Activated CD8-positive, alpha-beta T cell treated with anti-CD3 and anti-CD28 coated beads for 36 hours (primary cell): ENCODE measurements around the gene CD34. TPM values are rescaled to one million over a fixed set of nuclear protein-coding genes. Genes with fewer than 3 reads are reported as not detected.

Source experiments
- ATAC-seq: fragments of 200-7000 bp; cut with Tn5 transposase; one replicate; pipeline ENCODE4 v1.10.0; 2021; ENCODE audit warnings: mild to moderate bottlenecking, moderate library complexity
- CTCF ChIA-PET: fragments of 350-600 bp; sonication (Branson Sonifier 250); formaldehyde crosslinking; loops from one replicate; lab custom pipeline; 2021; ENCODE audit warnings: antibody characterized with exemption; lab: Charles Lee
- POLR2A ChIA-PET: fragments of 350-600 bp; sonication (Branson Sonifier 250); formaldehyde crosslinking; loops from one replicate; lab custom pipeline; 2021; ENCODE audit warnings: antibody characterized with exemption; lab: Charles Lee
- DNase-seq: peaks from one replicate; pipeline ENCODE4 v3.0.0-alpha.2; 2020
- H3K27ac Mint-ChIP-seq: one replicate; pipeline ENCODE4 v1.8.0; 2021; ENCODE audit warnings: mild to moderate bottlenecking, mixed read lengths
- H3K27me3 Mint-ChIP-seq: one replicate; pipeline ENCODE4 v1.8.0; 2021; ENCODE audit warnings: mixed read lengths
- H3K36me3 Mint-ChIP-seq: one replicate; pipeline ENCODE4 v1.8.0; 2021; ENCODE audit warnings: low read depth, mixed read lengths
- H3K4me1 Mint-ChIP-seq: one replicate; pipeline ENCODE4 v1.8.0; 2021; ENCODE audit warnings: low read depth, mixed read lengths
- H3K4me3 Mint-ChIP-seq: one replicate; pipeline ENCODE4 v1.8.0; 2021; ENCODE audit warnings: mild to moderate bottlenecking, moderate library complexity, mixed read lengths
- H3K9me3 Mint-ChIP-seq: one replicate; pipeline ENCODE4 v1.8.0; 2021; ENCODE audit warnings: mixed read lengths
- CTCF ChIP-seq: fragments of 200-600 bp; IDR thresholded peaks from one replicate; pipeline ENCODE4 v1.8.0; 2022; ENCODE audit warnings: antibody characterized with exemption, mild to moderate bottlenecking
- intact Hi-C: fragments of 100-400 bp; cut with micrococcal nuclease; formaldehyde crosslinking; loops from one replicate; pipeline ENCODE4 v1.10.0; 2022
- total RNA-seq, 2 experiments: library from RNA; stranded (reverse); gene quantifications; one replicate each; pipeline ENCODE4 v1.2.3, GENCODE V29; 2021

CD34 gene
- total RNA-seq, 2 experiments from 2014 or later = 0.04 to 0.05 TPM

GRCh38 chr1:207861442-207862177 lies 49.3 kb downstream of the CD34 start:
- TF ChIP-seq CTCF = no peak
- H3K4me1 Mint-ChIP-seq = peaks cover 61% of the 10 kb centered on the region
- peak overlapping the region; percentile 89 for H3K27ac Mint-ChIP-seq
- CTCF ChIA-PET = interaction anchor here (0.8 to 19.4 kb wide), 11 partner anchors 11 to 51 kb away, joined by 3 to 387 read pairs (median 4); no protein-coding TSS in a partner anchor
- ATAC-seq (peak; percentile 55), DNase-seq (peak; percentile 67)
- no peaks in the 10 kb centered on the region for H3K9me3 Mint-ChIP-seq
- POLR2A ChIA-PET = interaction anchor here (0.7 to 6.2 kb wide), 8 partner anchors 11 to 51 kb away, joined by 3 to 42 read pairs (median 4); no protein-coding TSS in a partner anchor
- H3K36me3 Mint-ChIP-seq = peaks cover 47% of the 10 kb centered on the region
- intact Hi-C loops = no loop called here
- peak overlapping the region; percentile 49 for H3K4me3 Mint-ChIP-seq
- no peaks in the 10 kb centered on the region for H3K27me3 Mint-ChIP-seq

DNA sequence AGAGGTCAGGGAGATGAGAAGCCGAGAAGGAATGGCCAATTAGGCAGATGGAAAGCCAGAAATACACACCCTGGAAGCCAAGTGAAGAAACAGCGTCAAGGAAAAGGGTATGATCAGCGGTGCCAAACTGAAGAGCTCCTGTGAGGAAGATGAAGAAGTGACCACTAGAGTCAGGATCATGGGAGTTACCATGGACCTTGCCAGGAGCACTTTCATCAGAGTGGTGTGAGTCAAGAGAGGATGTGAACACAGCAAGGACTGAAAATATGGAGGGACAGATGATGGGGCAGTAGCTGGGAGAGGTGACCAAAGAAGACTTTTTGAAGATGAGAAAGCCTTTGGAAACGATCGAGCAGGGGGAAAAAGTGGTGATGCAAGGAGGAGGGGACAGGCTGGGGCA lies 50.4 kb downstream of the CD34 start:
- DNase-seq = no peak
- Mint-ChIP-seq H3K27me3 (no peaks in the 10 kb centered on the region), H3K27ac (no peak overlapping the region), H3K9me3 (no peaks in the 10 kb centered on the region), H3K4me3 (no peak overlapping the region), H3K4me1 (peaks cover 60% of the 10 kb centered on the region), H3K36me3 (peaks cover 41% of the 10 kb centered on the region)
- ChIA-PET POLR2A (interaction anchor here (6.2 kb wide), 1 partner anchor 9 kb away, joined by 42 read pairs; no protein-coding TSS in a partner anchor), CTCF (interaction anchor here (1.1 to 19.4 kb wide), 4 partner anchors 8 to 30 kb away, joined by 3 to 387 read pairs (median 9); no protein-coding TSS in a partner anchor)
- no peak for ATAC-seq
- intact Hi-C loops = no loop called here
- no peak for TF ChIP-seq CTCF

DNA sequence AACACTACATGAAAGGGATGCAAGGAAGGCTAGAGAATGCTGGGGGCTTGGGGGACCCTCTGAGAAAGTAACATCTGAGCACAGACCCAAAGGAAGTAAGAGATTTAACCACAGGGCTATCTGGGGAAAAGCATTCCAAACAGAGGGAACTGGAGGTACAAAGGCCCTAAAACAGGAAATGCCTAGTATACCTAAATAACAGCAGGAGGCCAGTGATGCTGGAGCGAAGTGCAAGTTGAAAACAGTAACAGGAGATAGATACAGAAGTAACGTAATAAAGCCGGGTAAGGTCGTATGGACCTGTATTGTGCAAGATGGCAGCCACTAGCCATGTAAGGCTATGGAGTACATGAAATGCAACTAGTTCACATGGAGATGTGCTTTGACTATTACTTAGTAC lies 52.1 kb downstream of the CD34 start:
- TF ChIP-seq CTCF = no peak
- no peak overlapping the region for H3K4me3 Mint-ChIP-seq
- H3K4me1 Mint-ChIP-seq = peaks cover 52% of the 10 kb centered on the region
- H3K27ac Mint-ChIP-seq = no peak overlapping the region
- H3K9me3 Mint-ChIP-seq = no peaks in the 10 kb centered on the region
- CTCF ChIA-PET = interaction anchor here (1.6 to 19.4 kb wide), 4 partner anchors 10 to 104 kb away, joined by 4 to 387 read pairs (median 12); no protein-coding TSS in a partner anchor
- peaks cover 33% of the 10 kb centered on the region for H3K36me3 Mint-ChIP-seq
- DNase-seq (no peak), ATAC-seq (no peak)
- intact Hi-C loops = no loop called here
- POLR2A ChIA-PET = no interaction called here
- H3K27me3 Mint-ChIP-seq = no peaks in the 10 kb centered on the region

- Mint-ChIP-seq H3K4me3 (no peak overlapping the region), H3K4me1 (peaks cover 53% of the 10 kb centered on the region), H3K27ac (no peak overlapping the region), H3K9me3 (no peaks in the 10 kb centered on the region), H3K27me3 (no peaks in the 10 kb centered on the region), H3K36me3 (peaks cover 30% of the 10 kb centered on the region)
- no peak for ATAC-seq
- TF ChIP-seq CTCF = no peak
- ChIA-PET POLR2A (no interaction called here), CTCF (interaction anchor here (1.6 to 19.4 kb wide), 4 partner anchors 11 to 105 kb away, joined by 4 to 387 read pairs (median 12); no protein-coding TSS in a partner anchor)
- no peak for DNase-seq
- intact Hi-C loops = no loop called here
These were observed 52.6 kb downstream of the CD34 start for GRCh38 chr1:207858281-207858680.

DNA sequence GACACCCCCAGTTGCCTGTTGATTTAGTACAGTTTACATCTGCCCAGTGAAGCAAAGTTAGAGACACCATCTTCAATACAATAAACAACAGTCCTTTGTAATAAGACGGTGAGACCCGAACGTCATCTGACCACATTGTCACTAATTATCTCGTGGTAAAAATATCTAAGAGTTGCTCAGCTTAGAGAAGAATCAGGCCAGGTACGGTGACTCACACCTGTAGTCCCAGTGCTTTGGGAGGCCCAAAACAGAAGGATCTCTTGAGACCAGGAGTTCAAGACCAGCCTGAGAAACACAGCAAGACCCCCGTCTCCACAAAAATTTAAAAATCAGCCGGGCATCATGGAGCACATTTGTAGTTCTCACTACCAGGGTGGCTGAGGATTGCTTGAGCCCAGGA lies 53.5 kb downstream of the CD34 start:
- no peak for ATAC-seq
- H3K4me1 Mint-ChIP-seq = peaks cover 53% of the 10 kb centered on the region

More for the DNA sequence above, 53.5 kb downstream of the CD34 start:
- intact Hi-C loops = no loop called here
- CTCF ChIA-PET = interaction anchor here (1.7 to 3.5 kb wide), 2 partner anchors 12 to 105 kb away, joined by 8 to 15 read pairs; no protein-coding TSS in a partner anchor
- DNase-seq = no peak
- POLR2A ChIA-PET = no interaction called here
- no peak for TF ChIP-seq CTCF
- H3K27me3 Mint-ChIP-seq = no peaks in the 10 kb centered on the region
- no peak overlapping the region for H3K4me3 Mint-ChIP-seq
- no peaks in the 10 kb centered on the region for H3K9me3 Mint-ChIP-seq
- H3K36me3 Mint-ChIP-seq = peaks cover 24% of the 10 kb centered on the region
- no peak overlapping the region for H3K27ac Mint-ChIP-seq
